ENCODE data around the gene ENDOD1.

- TF ChIP-seq, protein P1, sequence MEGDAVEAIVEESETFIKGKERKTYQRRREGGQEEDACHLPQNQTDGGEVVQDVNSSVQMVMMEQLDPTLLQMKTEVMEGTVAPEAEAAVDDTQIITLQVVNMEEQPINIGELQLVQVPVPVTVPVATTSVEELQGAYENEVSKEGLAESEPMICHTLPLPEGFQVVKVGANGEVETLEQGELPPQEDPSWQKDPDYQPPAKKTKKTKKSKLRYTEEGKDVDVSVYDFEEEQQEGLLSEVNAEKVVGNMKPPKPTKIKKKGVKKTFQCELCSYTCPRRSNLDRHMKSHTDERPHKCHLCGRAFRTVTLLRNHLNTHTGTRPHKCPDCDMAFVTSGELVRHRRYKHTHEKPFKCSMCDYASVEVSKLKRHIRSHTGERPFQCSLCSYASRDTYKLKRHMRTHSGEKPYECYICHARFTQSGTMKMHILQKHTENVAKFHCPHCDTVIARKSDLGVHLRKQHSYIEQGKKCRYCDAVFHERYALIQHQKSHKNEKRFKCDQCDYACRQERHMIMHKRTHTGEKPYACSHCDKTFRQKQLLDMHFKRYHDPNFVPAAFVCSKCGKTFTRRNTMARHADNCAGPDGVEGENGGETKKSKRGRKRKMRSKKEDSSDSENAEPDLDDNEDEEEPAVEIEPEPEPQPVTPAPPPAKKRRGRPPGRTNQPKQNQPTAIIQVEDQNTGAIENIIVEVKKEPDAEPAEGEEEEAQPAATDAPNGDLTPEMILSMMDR (IDR thresholded peaks at IDR 0.05): no peak
- no peak for TF ChIP-seq POLR2A (IDR thresholded peaks at IDR 0.05)
Observed at GRCh38 chr11:95135880-95136279, 46.2 kb downstream of the ENDOD1 start.

All from thyroid gland (tissue), 4 donors.